ENCODE results near the gene FUS.

The FUS gene

GRCh38 chr16:31204871-31205666 lies 25.1 kb downstream of the FUS start:
- DNase-seq, result no peak

GRCh38 chr16:31206776-31207175 lies 26.8 kb downstream of the FUS start:
- DNase-seq, result no peak

- DNase-seq, result no peak
Observed at GRCh38 chr16:31213342-31213741, 33.4 kb downstream of the FUS start.

GRCh38 chr16:31213877-31214707 lies 34.2 kb downstream of the FUS start, which contains the start of gene TRIM72:
Gene TRIM72 (plus strand): TSS chr16:31214119. CDS start chr16:31214739, 620 bp downstream.
- DNase-seq, result peak; percentile 78

- peak; percentile 41 for DNase-seq
Observed at GRCh38 chr16:31214708-31215286, 34.9 kb downstream of the FUS start.

GRCh38 chr16:31215287-31216162 lies 35.6 kb downstream of the FUS start:
- DNase-seq, result peak; percentile 53

- DNase-seq, result no peak
Observed at GRCh38 chr16:31216422-31217135, 36.6 kb downstream of the FUS start, which contains the start of gene PYDC1. Gene PYDC1 (minus strand): TSS chr16:31217135. CDS start chr16:31217028, 107 bp downstream.

GRCh38 chr16:31217136-31217530 lies 37.2 kb downstream of the FUS start:
- DNase-seq, result no peak

GRCh38 chr16:31219154-31219741 lies 39.3 kb downstream of the FUS start:
- DNase-seq, result no peak

- DNase-seq, result no peak
Observed at GRCh38 chr16:31221357-31222160, 41.6 kb downstream of the FUS start.

- DNase-seq, result no peak
Observed at GRCh38 chr16:31223044-31223443, 43.1 kb downstream of the FUS start.

GRCh38 chr16:31224092-31224955 lies 44.4 kb downstream of the FUS start:
- DNase-seq, result no peak

GRCh38 chr16:31225193-31225592 lies 45.3 kb downstream of the FUS start:
- DNase-seq, result no peak

- DNase-seq, result no peak
Observed at GRCh38 chr16:31228206-31228605, 48.3 kb downstream of the FUS start.

GRCh38 chr16:31229501-31229900 lies 49.6 kb downstream of the FUS start:
- no peak for DNase-seq

- no peak for DNase-seq
Observed at GRCh38 chr16:31238041-31238440, 58.1 kb downstream of the FUS start.
